Measurements from ENCODE around the gene NTN4.
"Not testable (repeated sequence)": the region's sequence is repeated elsewhere in the genome, so short reads cannot be mapped to it uniquely, and the experiment has no call there.

Gene NTN4

GRCh38 chr12:95658386-95658785 lies 132.2 kb downstream of the NTN4 start:
- DNase-seq (ENCODE audit: low read depth in 3 of 3) = no peak

- DNase-seq (ENCODE audit: low read depth in 3 of 3) = not testable (repeated sequence)
These were observed 135.9 kb downstream of the NTN4 start for GRCh38 chr12:95654665-95655064.

- DNase-seq (ENCODE audit: low read depth in 3 of 3) = no peak
These were observed 136.6 kb downstream of the NTN4 start for GRCh38 chr12:95653771-95654546.

- DNase-seq (ENCODE audit: low read depth in 3 of 3) = no peak
These were observed 138.9 kb downstream of the NTN4 start for GRCh38 chr12:95651681-95652080.

- no peak for DNase-seq (ENCODE audit: low read depth in 3 of 3)
These were observed 141.4 kb downstream of the NTN4 start for GRCh38 chr12:95648990-95649791.

- no peak for DNase-seq (ENCODE audit: low read depth in 3 of 3)
These were observed 143.8 kb downstream of the NTN4 start for GRCh38 chr12:95646781-95647190.

GRCh38 chr12:95643256-95643655 lies 147.3 kb downstream of the NTN4 start:
- no peak for DNase-seq (ENCODE audit: low read depth in 3 of 3)

GRCh38 chr12:95642583-95642982 lies 148.0 kb downstream of the NTN4 start:
- no peak for DNase-seq (ENCODE audit: low read depth in 3 of 3)

GRCh38 chr12:95641299-95641952 lies 149.1 kb downstream of the NTN4 start:
- no peak for DNase-seq (ENCODE audit: low read depth in 3 of 3)

GRCh38 chr12:95640516-95640915 lies 150.0 kb downstream of the NTN4 start:
- no peak for DNase-seq (ENCODE audit: low read depth in 3 of 3)

GRCh38 chr12:95637471-95638155 lies 153.0 kb downstream of the NTN4 start:
- DNase-seq (ENCODE audit: low read depth in 3 of 3) = no peak

- no peak for DNase-seq (ENCODE audit: low read depth in 3 of 3)
These were observed 153.6 kb downstream of the NTN4 start for GRCh38 chr12:95637010-95637409.

- no peak for DNase-seq (ENCODE audit: low read depth in 3 of 3)
These were observed 155.6 kb downstream of the NTN4 start for GRCh38 chr12:95634622-95635621.

- DNase-seq (ENCODE audit: low read depth in 3 of 3) = no peak
These were observed 156.7 kb downstream of the NTN4 start for GRCh38 chr12:95633732-95634465.

GRCh38 chr12:95633049-95633731 lies 157.4 kb downstream of the NTN4 start:
- peak in 1 of 3 donors; percentile 12 for DNase-seq (ENCODE audit: low read depth in 3 of 3)

- no peak for DNase-seq (ENCODE audit: low read depth in 3 of 3)
These were observed 160.1 kb downstream of the NTN4 start for GRCh38 chr12:95630496-95630895.

- DNase-seq (ENCODE audit: low read depth in 3 of 3) = no peak
These were observed 161.2 kb downstream of the NTN4 start for GRCh38 chr12:95629392-95629791.

- no peak for DNase-seq (ENCODE audit: low read depth in 3 of 3)
These were observed 163.7 kb downstream of the NTN4 start for GRCh38 chr12:95626854-95627253.

- no peak for DNase-seq (ENCODE audit: low read depth in 3 of 3)
These were observed 165.6 kb downstream of the NTN4 start for GRCh38 chr12:95625012-95625411.
